Measurements from ENCODE around the gene JUND. TPM values are rescaled to one million over a fixed set of nuclear protein-coding genes. Genes with fewer than 3 reads are reported as not detected.

JUND gene
- total RNA-seq, 2 experiments from 2014 or later = 527 to 530 TPM

DNA sequence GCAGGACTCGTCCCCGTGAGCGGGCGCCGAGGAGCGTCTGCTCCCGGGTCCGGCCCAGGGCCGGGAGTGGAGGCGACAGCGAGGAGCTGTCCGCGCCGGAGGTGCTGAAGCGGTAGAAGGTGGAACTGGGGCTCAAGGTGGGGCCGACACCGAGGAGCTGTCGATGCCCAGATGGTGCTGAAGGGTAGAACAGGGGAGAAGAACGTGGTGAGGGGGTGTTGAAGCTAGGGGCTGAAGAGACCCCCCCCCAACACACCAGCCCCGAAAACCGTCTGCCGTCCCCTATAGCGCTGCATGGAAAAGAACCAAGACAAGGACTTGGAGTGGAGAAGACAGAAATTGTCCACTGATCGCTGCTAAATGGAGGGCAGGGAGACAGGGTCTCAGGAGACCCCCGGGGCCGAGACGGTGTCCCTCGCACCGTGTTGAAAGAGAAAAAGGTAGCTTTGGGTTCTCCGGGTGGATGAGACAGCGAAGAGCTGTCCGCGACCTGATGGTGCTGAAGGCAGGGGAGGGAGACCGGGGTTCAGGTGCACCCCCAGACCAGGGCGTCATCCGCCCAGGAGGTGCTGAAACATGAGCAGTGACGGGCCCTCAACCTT is 48.1 kb downstream of the JUND start:
- H3K9me3 Mint-ChIP-seq = peaks cover 8% of the 10 kb centered on the region
- POLR2A ChIA-PET = interaction anchor here (0.6 kb wide), 1 partner anchor 10 kb away, joined by 3 read pairs; no protein-coding TSS in a partner anchor
- H3K4me1 Mint-ChIP-seq (ENCODE audit: low read depth) = peaks cover 9% of the 10 kb centered on the region
- intact Hi-C loops (cut with micrococcal nuclease) = no loop called here
- CTCF ChIA-PET = interaction anchor here (1.3 to 1.9 kb wide), 7 partner anchors 9 to 155 kb away, joined by 4 to 7 read pairs (median 6); no protein-coding TSS in a partner anchor
- H3K27ac Mint-ChIP-seq = no peak overlapping the region
- no peaks in the 10 kb centered on the region for H3K36me3 Mint-ChIP-seq (ENCODE audit: low read depth)
- H3K4me3 Mint-ChIP-seq = no peak overlapping the region
- H3K27me3 Mint-ChIP-seq = peaks cover 56% of the 10 kb centered on the region
- TF ChIP-seq, protein P1, sequence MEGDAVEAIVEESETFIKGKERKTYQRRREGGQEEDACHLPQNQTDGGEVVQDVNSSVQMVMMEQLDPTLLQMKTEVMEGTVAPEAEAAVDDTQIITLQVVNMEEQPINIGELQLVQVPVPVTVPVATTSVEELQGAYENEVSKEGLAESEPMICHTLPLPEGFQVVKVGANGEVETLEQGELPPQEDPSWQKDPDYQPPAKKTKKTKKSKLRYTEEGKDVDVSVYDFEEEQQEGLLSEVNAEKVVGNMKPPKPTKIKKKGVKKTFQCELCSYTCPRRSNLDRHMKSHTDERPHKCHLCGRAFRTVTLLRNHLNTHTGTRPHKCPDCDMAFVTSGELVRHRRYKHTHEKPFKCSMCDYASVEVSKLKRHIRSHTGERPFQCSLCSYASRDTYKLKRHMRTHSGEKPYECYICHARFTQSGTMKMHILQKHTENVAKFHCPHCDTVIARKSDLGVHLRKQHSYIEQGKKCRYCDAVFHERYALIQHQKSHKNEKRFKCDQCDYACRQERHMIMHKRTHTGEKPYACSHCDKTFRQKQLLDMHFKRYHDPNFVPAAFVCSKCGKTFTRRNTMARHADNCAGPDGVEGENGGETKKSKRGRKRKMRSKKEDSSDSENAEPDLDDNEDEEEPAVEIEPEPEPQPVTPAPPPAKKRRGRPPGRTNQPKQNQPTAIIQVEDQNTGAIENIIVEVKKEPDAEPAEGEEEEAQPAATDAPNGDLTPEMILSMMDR (IDR thresholded peaks at IDR 0.05) = no peak
- DNase-seq (peak; percentile 65), ATAC-seq (peak; percentile 76)

DNA sequence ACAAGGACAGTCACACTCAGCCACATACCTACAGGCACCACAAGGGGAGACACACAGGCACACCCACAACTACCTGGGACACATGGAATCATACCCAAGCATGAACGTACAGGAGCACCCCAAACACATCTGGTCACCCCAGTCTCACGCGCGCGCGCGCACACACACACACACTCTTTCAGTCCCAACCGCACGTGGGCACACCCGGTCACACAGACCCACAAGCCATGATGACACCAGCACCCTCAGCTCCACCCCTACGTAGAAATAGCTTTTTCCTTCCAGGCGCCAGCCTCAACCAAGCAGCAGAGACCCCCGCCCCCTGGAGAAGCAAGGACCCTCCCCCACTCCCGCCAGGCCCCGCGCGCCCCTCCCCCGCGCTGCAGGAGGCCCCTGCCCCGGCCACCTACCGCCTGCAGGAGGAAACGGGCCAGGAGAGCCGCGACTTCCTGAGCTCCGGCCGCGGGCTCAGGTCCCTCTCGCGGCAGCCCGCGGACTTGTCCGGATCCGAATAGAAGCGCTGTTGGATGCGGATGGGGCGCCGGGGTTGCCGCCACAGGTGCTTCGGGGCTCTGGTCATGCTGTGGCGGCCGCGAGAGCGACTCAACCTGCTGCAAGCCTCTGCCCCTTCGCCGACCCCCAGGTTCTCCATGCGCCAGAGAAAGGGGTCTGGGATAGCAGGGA is 48.7 kb downstream of the JUND start:
- peaks cover 62% of the 10 kb centered on the region for H3K27me3 Mint-ChIP-seq
- ChIA-PET CTCF (interaction anchor here (1.2 to 1.9 kb wide), 8 partner anchors 8 to 155 kb away, joined by 3 to 7 read pairs (median 6); no protein-coding TSS in a partner anchor), POLR2A (interaction anchor here (0.6 to 1.1 kb wide), 2 partner anchors 9 to 13 kb away, joined by 3 read pairs; no protein-coding TSS in a partner anchor)
- TF ChIP-seq, protein P1 (IDR thresholded peaks at IDR 0.05) = no peak
- intact Hi-C loops (cut with micrococcal nuclease) = no loop called here
- H3K4me3 Mint-ChIP-seq = no peak overlapping the region
- H3K4me1 Mint-ChIP-seq (ENCODE audit: low read depth) = peaks cover 9% of the 10 kb centered on the region
- peaks cover 8% of the 10 kb centered on the region for H3K9me3 Mint-ChIP-seq
- ATAC-seq (peak; percentile 22), DNase-seq (peak; percentile 49)
- H3K27ac Mint-ChIP-seq = no peak overlapping the region
- H3K36me3 Mint-ChIP-seq (ENCODE audit: low read depth) = no peaks in the 10 kb centered on the region

DNA sequence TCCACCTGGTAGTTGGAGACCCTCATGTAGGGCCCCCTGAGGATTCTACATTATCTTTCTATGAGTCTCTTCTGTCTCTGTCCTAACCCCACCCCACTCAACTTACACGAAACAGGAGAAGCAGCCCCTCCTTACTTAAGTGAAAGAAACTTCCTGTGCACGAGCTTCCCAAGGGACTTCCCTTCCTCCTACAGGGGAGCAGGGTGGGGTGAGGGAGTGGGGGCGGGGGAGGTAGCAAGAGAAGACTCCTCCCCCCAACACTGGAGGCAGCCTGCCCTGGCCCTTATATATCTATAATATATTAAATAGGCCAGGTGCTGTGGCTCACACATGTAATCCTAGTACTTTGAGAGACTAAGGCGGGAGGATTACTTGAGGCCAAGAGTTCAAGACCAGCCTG is 49.6 kb downstream of the JUND start:
- DNase-seq (no peak), ATAC-seq (no peak)
- CTCF ChIA-PET = interaction anchor here (1.2 to 2.0 kb wide), 4 partner anchors 21 to 97 kb away, joined by 3 to 14 read pairs (median 6); no protein-coding TSS in a partner anchor
- POLR2A ChIA-PET = interaction anchor here (1.1 to 1.2 kb wide), 2 partner anchors 12 to 17 kb away, joined by 3 to 4 read pairs; no protein-coding TSS in a partner anchor
- peaks cover 67% of the 10 kb centered on the region for H3K27me3 Mint-ChIP-seq
- peaks cover 8% of the 10 kb centered on the region for H3K9me3 Mint-ChIP-seq
- peaks cover 12% of the 10 kb centered on the region for H3K4me1 Mint-ChIP-seq (ENCODE audit: low read depth)
- no peak overlapping the region for H3K27ac Mint-ChIP-seq
- H3K36me3 Mint-ChIP-seq (ENCODE audit: low read depth) = no peaks in the 10 kb centered on the region
- no peak overlapping the region for H3K4me3 Mint-ChIP-seq
- intact Hi-C loops (cut with micrococcal nuclease) = no loop called here
- TF ChIP-seq, protein P1 (IDR thresholded peaks at IDR 0.05) = no peak

DNA sequence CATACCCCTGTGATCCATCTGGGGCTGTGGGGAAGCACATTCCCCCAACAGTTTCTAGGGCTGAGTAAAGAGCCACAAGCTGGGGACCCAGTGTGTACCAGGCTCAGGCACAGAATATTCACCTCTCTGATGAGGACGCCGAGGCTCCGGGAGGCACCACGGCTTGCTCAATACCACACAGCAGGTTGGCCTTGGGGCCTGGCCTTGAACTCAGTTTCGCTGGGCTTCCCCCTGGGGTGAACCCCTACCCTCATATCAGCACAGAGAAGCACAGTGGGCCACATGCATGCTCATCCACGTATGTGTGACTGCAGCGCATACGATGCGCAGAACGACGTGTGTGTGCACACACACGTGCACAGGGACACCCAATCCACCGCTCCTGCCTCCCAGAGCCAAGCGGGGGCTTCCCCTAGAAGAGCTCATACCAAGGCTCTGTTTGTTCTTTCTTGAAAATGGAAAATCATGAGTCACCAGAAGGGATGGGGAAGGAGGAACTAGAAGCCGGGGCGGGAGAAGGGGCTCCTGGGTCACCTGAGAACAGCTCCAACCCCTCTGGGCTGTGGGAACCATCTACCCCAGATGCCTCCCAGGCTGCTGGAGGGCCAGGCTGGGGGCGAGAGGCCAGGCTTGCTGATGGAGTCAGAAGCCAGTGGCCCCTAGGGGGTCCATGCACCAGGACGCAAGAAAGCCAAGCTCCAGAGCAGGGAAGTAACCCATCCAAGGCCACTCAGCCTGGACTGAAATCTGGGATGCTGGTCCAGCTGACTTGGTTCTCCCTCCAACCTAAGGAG is 50.3 kb downstream of the JUND start:
- peaks cover 12% of the 10 kb centered on the region for H3K4me1 Mint-ChIP-seq (ENCODE audit: low read depth)
- no peaks in the 10 kb centered on the region for H3K36me3 Mint-ChIP-seq (ENCODE audit: low read depth)
- intact Hi-C loops (cut with micrococcal nuclease) = no loop called here
- POLR2A ChIA-PET = interaction anchor here (1.2 kb wide), 1 partner anchor 18 kb away, joined by 4 read pairs; no protein-coding TSS in a partner anchor
- H3K9me3 Mint-ChIP-seq = peaks cover 8% of the 10 kb centered on the region
- H3K27ac Mint-ChIP-seq = no peak overlapping the region
- CTCF ChIA-PET = interaction anchor here (1.2 to 2.0 kb wide), 5 partner anchors 21 to 97 kb away, joined by 3 to 14 read pairs (median 5); partner anchors contain the start of gene RAB3A
- no peak overlapping the region for H3K4me3 Mint-ChIP-seq
- ATAC-seq (peak; percentile 45), DNase-seq (no peak)
- TF ChIP-seq, protein P1 (IDR thresholded peaks at IDR 0.05) = no peak
- H3K27me3 Mint-ChIP-seq = peaks cover 66% of the 10 kb centered on the region
